HL-60 (cell line): ENCODE measurements around the gene PIK3CG.

Experiments used
- GABPA ChIP-seq: IDR thresholded peaks from 2 replicates; pipeline ENCODE4 v1.6.1; 2012; ENCODE audit warnings: low read depth
- POLR2AphosphoS5 ChIP-seq: IDR thresholded peaks from 2 replicates; pipeline ENCODE4 v1.6.1; 2012; ENCODE audit warnings: low read depth
- SPI1 ChIP-seq: IDR thresholded peaks from 2 replicates; pipeline ENCODE4 v1.6.1; 2012; ENCODE audit warnings: low read depth, mild to moderate bottlenecking, borderline replicate concordance
- TF ChIP-seq, protein P1 (sequence below): IDR thresholded peaks from one replicate; pipeline ENCODE4 v1.5.1; 2011; ENCODE audit warnings: low read length, control low read depth, inconsistent platforms; ENCODE audit not compliant: insufficient read depth
- TF ChIP-seq, protein P2 (sequence below): IDR thresholded peaks from 2 replicates; pipeline ENCODE4 v1.6.1; 2012; ENCODE audit warnings: low read depth; ENCODE audit not compliant: insufficient replicate concordance

DNA sequence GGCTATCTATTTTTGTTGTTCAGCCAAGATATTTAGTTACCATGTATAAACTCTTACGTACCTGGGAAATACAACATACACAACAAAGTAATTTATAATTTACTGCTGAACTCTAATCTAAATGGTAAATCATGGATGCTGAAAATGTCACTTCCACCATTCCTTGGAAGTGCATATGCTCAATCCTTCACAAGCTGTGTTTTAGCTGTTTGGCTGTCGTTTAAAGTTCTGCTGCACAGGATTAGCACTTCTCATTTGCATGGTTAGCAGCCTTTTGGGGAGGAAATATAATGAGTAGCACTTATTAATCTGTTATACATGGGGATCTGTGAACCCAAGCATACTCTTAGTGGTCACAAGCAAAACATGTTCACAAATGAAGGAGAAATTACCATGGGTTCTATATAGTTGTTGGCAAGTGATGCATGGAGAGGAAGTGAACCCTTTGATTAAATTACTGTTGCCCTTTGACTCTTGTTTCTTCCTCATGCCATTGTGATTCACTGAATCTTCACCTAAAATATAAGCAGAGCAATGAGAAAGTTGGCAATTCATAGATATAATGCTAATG lies 18.5 kb downstream of the PIK3CG start:
- TF ChIP-seq, protein P1, sequence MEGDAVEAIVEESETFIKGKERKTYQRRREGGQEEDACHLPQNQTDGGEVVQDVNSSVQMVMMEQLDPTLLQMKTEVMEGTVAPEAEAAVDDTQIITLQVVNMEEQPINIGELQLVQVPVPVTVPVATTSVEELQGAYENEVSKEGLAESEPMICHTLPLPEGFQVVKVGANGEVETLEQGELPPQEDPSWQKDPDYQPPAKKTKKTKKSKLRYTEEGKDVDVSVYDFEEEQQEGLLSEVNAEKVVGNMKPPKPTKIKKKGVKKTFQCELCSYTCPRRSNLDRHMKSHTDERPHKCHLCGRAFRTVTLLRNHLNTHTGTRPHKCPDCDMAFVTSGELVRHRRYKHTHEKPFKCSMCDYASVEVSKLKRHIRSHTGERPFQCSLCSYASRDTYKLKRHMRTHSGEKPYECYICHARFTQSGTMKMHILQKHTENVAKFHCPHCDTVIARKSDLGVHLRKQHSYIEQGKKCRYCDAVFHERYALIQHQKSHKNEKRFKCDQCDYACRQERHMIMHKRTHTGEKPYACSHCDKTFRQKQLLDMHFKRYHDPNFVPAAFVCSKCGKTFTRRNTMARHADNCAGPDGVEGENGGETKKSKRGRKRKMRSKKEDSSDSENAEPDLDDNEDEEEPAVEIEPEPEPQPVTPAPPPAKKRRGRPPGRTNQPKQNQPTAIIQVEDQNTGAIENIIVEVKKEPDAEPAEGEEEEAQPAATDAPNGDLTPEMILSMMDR: no peak
- TF ChIP-seq GABPA (no peak), POLR2AphosphoS5 (no peak), SPI1 (no peak)
- TF ChIP-seq, protein P2, sequence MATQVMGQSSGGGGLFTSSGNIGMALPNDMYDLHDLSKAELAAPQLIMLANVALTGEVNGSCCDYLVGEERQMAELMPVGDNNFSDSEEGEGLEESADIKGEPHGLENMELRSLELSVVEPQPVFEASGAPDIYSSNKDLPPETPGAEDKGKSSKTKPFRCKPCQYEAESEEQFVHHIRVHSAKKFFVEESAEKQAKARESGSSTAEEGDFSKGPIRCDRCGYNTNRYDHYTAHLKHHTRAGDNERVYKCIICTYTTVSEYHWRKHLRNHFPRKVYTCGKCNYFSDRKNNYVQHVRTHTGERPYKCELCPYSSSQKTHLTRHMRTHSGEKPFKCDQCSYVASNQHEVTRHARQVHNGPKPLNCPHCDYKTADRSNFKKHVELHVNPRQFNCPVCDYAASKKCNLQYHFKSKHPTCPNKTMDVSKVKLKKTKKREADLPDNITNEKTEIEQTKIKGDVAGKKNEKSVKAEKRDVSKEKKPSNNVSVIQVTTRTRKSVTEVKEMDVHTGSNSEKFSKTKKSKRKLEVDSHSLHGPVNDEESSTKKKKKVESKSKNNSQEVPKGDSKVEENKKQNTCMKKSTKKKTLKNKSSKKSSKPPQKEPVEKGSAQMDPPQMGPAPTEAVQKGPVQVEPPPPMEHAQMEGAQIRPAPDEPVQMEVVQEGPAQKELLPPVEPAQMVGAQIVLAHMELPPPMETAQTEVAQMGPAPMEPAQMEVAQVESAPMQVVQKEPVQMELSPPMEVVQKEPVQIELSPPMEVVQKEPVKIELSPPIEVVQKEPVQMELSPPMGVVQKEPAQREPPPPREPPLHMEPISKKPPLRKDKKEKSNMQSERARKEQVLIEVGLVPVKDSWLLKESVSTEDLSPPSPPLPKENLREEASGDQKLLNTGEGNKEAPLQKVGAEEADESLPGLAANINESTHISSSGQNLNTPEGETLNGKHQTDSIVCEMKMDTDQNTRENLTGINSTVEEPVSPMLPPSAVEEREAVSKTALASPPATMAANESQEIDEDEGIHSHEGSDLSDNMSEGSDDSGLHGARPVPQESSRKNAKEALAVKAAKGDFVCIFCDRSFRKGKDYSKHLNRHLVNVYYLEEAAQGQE: no peak
